Small intestine (tissue), 7 donors: Measurements from ENCODE around the gene SLC51A. TPM values are rescaled to one million over a fixed set of nuclear protein-coding genes. Genes with fewer than 3 reads are reported as not detected.
"Not testable (repeated sequence)": the region's sequence is repeated elsewhere in the genome, so short reads cannot be mapped to it uniquely, and the experiment has no call there.

Source experiments
- DNase-seq, 2 donors: peaks; one replicate each; pipeline versions ENCODE4 v3.0.0 to v3.0.0-alpha.2; 2013
- FAIRE-seq: peaks from 2 replicates; lab custom pipeline; 2012; peaks lifted over from hg19 to GRCh38; lab: Jason Lieb, UNC
- H3K27ac ChIP-seq, 3 donors: one replicate each; pipeline ENCODE4 v1.5.1; 2013; ENCODE audit warnings: low read length in 2 of 3, mild to moderate bottlenecking in 2 of 3, control low read depth in 1 of 3, inconsistent platforms in 1 of 3, low read depth in 1 of 3, moderate library complexity in 1 of 3
- H3K27me3 ChIP-seq, 3 donors: one replicate each; pipeline ENCODE4 v1.6.1; 2013; ENCODE audit warnings: low read length in 3 of 3, inconsistent platforms in 1 of 3; ENCODE audit not compliant: control insufficient read depth in 3 of 3, insufficient read depth in 3 of 3
- H3K36me3 ChIP-seq, 3 donors: one replicate each; pipeline ENCODE4 v1.6.1; 2013; ENCODE audit warnings: low read length in 3 of 3, inconsistent platforms in 1 of 3, low read depth in 1 of 3, mild to moderate bottlenecking in 1 of 3, moderate library complexity in 1 of 3; ENCODE audit not compliant: control insufficient read depth in 3 of 3, insufficient read depth in 2 of 3
- H3K4me1 ChIP-seq, 3 donors: one replicate each; pipeline ENCODE4 v1.6.1; 2013; ENCODE audit warnings: low read length in 2 of 3, inconsistent platforms in 1 of 3, low read depth in 1 of 3, mild to moderate bottlenecking in 1 of 3, moderate library complexity in 1 of 3; ENCODE audit not compliant: control insufficient read depth in 3 of 3, insufficient read depth in 2 of 3
- H3K4me3 ChIP-seq, 3 donors: one replicate each; pipeline ENCODE4 v1.5.1; 2013; ENCODE audit warnings: low read length in 3 of 3, control low read depth in 1 of 3, inconsistent platforms in 1 of 3, low read depth in 1 of 3, mild to moderate bottlenecking in 1 of 3, moderate library complexity in 1 of 3
- H3K9me3 ChIP-seq, 2 donors: one replicate each; pipeline ENCODE4 v1.6.1; 2013; ENCODE audit warnings: low read depth in 1 of 2, low read length in 1 of 2; ENCODE audit not compliant: control insufficient read depth in 2 of 2, insufficient read depth in 1 of 2
- WGBS, 3 donors: extraction: QIAGEN DNeasy Blood & Tissue Kit; methylation state at CpG; one replicate each; pipeline ENCODE4 v1.1.7; 2013; 5-methylcytosine and 5-hydroxymethylcytosine counted together
- polyA plus RNA-seq, 4 donors: library from polyadenylated mRNA; stranded (reverse) in 3 of 4; unstranded in 1 of 4; fragments of 200-250 nt in 3 of 4; fragments of 120-200 nt in 1 of 4; gene quantifications; one replicate each; pipeline versions ENCODE4 v1.2.1 to v1.2.3, GENCODE V29; 2013
- donor health status: healthy with polysubstance abuse.
- donor health status: control.
- donor health status: control.
- donor health status: Bipolar disorder and iron deficiency.
- donor health status: healthy.

The SLC51A gene
- polyA plus RNA-seq, 4 donors: 25.0 to 143 (median 72.4) TPM

DNA sequence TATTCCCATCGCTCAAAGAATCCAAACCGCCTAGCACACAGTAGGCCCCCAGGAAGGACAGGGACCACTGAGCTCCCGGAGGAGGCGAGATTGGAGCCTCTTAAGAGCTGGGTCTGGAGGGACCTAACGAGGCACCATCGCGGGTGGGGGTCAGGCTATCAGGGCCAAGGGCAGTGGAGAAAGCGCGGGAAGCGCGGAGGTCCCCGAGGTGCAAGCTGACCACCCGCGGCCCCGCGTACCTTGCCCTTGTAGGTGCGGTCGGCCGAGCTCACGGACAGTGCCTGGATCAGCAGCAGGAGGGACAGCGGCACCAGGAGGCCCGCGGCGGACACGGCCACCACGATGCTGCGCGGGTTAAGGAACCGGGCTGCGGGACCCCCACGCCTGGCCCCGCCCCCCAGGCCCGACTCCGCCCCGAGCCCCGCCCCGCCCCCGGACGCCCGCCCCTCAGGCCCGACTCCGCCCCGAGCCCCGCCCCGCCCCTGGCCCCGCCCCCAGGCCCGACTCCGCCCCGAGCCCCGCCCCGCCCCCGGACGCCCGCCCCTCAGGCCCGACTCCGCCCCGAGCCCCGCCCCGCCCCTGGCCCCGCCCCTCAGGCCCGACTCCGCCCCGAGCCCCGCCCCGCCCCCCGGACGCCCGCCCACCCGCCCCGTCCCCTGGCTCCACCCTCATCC, 9.0 kb upstream of the SLC51A start:
- Histone ChIP-seq H3K4me1 (peaks cover 0 to 4% (median 0%) of the 10 kb centered on the region in 3 donors), H3K27ac (no peak overlapping the region), H3K36me3 (no peaks in the 10 kb centered on the region), H3K9me3 (peaks cover 0 to 6% of the 10 kb centered on the region in 2 donors), H3K4me3 (peak overlapping the region in 2 of 3 donors; percentile 26 to 33), H3K27me3 (peaks cover 0 to 10% (median 0%) of the 10 kb centered on the region in 3 donors)
- 10 to 30% (median 18%) methylated on average over 21 to 61 of the region's 70 CpGs for WGBS, 3 donors
- FAIRE-seq (no peak), DNase-seq (peak in 1 of 2 donors; percentile 35)

DNA sequence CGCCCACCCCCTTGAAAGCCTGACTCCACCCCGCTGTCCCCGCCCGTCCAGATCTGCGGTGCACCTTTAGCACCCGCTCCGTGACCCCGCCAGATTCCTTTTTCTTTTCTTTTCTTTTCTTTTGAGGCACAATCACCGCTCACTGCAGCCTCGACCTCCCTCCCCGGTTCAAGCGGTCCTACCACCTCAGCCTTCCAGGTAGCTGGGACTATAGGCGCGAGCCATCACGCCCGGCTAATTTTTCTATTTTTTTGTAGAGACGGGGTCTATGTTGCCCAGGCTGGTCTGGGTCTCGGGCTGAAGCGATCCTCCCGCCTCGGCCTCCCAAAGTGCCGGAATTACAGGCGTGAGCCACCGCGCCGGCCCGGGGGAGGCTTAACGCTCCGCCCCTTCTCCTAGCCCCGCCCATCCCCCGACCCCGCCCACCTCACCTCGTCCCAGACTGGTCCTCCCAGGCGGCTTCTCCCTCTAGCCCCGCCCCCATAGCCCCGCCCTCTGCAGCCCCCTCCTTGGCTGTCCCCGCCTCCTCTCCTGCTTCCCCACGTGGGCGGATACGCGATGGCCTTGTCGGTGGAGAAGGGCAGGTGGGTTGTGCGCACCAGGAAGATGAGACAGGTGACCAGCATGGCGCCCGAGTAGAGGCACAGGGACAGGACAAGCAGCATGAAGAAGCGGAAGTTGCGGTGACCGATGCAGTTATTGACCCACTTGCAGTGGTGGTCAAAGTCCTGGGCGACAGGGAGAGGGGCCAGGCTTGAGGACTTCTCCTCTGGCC, 8.3 kb upstream of the SLC51A start:
- DNase-seq (peak; percentile 64 to 67), FAIRE-seq (no peak)
- H3K36me3 ChIP-seq: no peaks in the 10 kb centered on the region
- peaks cover 0 to 4% (median 0%) of the 10 kb centered on the region in 3 donors for H3K4me1 ChIP-seq
- 31 to 39% (median 33%) methylated on average over 46 to 49 of the region's 49 CpGs for WGBS, 3 donors
- peaks cover 0 to 7% (median 0%) of the 10 kb centered on the region in 3 donors for H3K27me3 ChIP-seq
- peaks cover 0 to 6% of the 10 kb centered on the region in 2 donors for H3K9me3 ChIP-seq
- H3K4me3 ChIP-seq: peak overlapping the region in 2 of 3 donors; percentile 33 to 36
- H3K27ac ChIP-seq: no peak overlapping the region

DNA sequence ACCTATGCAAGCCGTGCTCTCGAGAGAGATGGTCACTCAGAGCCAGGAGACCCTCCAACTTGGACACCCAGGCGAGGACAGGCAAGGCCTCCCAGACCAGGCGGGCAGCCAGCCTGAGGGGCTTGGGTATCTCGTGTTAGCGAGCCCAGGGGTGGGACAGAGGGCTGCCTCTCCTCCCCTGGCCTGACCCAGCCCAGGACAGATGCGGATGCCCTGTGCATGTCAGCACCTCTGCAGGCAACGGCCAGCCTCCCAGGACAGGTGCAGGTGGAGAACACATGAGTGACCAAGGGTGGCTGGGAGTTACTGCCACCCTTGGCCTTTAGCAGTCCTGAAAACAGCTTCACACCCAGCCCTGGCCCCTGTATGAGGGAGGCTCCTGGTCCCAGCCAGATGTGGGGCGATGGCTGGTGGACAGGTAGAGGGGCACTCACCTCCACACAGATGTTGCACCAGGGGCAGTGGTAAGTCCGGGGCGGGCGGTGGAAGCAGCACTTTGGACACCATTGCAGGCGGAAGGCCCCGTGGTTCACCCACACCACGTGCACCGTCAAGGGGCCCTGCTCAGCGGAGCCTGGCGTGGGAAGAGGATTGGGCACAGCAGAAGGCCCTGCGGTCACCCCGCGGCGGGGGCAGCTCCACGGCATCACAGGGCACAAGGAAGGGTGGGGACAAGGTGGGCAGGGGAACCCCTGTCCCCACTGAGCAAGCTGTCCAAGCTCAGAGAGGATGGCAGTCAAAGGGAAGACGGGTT, 7.2 kb upstream of the SLC51A start:
- Histone ChIP-seq H3K9me3 (peaks cover 0 to 6% of the 10 kb centered on the region in 2 donors), H3K27me3 (peaks cover 0 to 7% (median 0%) of the 10 kb centered on the region in 3 donors), H3K27ac (no peak overlapping the region), H3K4me3 (no peak overlapping the region), H3K4me1 (peaks cover 0 to 12% (median 0%) of the 10 kb centered on the region in 3 donors), H3K36me3 (no peaks in the 10 kb centered on the region)
- no peak for FAIRE-seq
- 91 to 93% (median 92%) methylated on average over 23 to 24 of the region's 24 CpGs for WGBS, 3 donors
- DNase-seq: no peak

DNA sequence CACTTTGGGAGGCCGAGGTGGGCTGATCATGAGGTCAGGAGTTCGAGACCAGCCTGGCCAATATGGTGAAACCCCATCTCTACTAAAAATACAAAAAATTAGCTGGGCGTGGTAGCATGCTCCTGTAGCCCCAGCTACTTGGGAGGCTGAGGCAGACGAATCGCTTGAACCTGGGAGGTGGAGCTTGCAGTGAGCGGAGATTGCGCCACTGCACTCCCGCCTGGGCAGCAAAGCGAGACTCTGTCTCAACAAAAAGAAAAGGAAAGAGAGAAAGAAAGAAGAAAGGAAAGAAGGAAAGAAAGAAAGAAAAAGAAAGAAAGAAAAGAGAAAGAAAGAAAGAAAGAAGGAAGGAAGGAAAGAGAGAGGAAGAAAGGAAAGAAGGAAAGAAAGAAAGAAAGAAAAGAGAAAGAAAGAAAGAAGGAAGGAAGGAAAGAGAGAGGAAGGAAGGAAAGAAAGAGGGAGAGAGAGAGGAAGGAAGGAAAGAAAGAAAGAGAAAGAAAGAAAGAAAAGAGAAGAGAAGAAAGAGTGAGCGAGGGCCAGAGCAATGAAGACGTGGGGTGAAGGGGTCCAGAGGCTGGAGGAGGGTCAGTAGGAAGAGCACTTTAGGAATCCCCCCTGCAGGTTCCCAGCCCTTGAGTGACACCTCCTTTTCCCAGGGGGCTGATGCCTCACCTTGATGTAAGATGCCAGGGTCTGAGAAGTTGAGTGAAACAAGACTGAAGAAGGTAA, 6.2 kb upstream of the SLC51A start:
- H3K27me3 ChIP-seq, H3K27ac ChIP-seq: not testable (repeated sequence)

DNA sequence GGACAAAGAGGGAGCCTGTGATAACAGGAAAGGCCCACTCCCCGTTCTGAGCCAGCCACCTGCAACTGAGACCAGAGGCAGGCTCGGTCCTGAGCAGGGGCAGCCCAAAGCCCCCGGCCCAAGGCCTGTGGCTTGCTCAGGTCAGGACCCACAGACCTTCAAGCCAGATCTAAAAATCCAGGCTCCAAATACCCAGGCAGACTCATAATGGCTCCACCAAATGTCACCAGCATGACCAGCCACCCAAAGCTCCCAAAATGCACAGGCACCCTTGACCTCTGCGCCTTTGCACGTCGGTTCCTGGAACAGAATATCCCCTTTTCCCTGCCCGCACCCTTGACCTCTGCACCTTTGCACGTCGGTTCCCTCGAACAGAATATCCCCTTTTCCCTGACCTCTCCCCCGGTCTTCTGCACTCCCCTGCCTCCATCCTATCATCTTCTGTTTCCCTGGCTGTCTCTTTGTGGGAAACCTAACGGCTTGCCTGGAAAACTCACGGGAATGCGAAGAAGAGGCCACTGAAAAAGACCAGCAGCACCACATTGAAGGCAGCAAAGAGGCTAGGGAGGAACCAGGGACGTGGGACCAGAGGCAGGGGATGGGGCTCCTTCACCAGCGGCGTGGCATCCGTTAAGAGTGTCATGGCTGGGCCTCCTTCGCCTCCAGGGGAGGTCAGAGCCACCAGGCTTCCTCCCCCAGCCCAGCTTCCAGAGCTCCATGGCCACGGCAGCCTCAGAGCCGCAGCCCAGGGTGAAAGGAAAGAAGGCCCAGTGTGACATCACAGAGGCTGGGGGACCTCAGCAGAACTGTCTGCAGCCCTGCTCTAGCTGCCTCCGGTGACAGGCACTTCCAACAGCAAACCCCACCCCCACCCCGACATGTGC, 5.4 kb upstream of the SLC51A start, which contains the start of gene ZDHHC19:
TSS of gene ZDHHC19 (minus strand) at position 728 of the 884 bp plus-strand sequence. CDS start at position 643, 85 bp downstream.
- Histone ChIP-seq H3K4me3 (no peak within 1 kb of the TSS), H3K36me3 (no peaks in the 10 kb centered on the region), H3K27ac (no peak within 1 kb of the TSS), H3K27me3 (peaks cover 0 to 3% (median 0%) of the 10 kb centered on the region in 3 donors), H3K9me3 (no peaks in the 10 kb centered on the region), H3K4me1 (peaks cover 2 to 28% (median 10%) of the 10 kb centered on the region in 3 donors)
- FAIRE-seq (no peak), DNase-seq (no peak)
- whole genome bisulfite sequencing, 3 donors: 69 to 74% (median 69%) methylated on average over 23 of the region's 23 CpGs

More for the DNA sequence above, 6.2 kb upstream of the SLC51A start:
- H3K9me3 ChIP-seq, DNase-seq, H3K36me3 ChIP-seq, H3K4me3 ChIP-seq, FAIRE-seq: not testable (repeated sequence)
- WGBS, 3 donors: 89 to 94% (median 92%) methylated on average over 11 of the region's 11 CpGs
- peaks cover 2 to 20% (median 6%) of the 10 kb centered on the region in 3 donors for H3K4me1 ChIP-seq

DNA sequence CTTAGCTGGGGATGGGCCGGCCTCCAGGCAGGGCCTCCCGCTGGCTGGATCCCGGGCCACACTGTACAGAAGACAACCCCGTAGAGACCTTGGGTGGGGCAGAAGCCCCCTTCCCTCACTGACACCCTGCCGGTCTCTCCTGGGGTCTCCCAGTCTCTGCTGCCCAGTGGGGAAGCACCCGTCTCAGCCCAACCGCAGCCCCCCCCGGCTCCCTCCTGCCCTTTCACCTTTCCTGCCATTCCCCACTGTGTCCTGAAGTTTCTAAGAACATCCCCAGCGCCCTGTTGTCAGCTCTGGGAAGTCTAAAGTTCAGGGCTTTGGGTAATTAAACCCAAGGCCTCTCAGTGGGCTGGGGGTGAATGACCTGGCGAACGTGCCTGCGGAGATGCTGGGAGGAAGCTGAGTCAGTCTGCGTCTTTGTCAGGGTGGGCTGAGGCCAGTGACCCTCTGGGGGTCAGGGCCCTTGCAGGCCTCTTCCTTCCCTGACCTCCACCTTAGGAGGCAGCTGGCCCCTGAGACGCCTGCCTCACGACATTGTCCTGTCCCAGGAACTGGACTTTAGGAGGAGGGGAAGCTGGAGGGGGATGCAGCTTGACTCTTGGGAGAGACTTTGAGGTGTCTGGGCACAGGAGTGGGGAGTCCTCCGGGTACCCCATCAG, 1.4 kb upstream of the SLC51A start:
- Histone ChIP-seq H3K9me3 (no peaks in the 10 kb centered on the region), H3K27me3 (no peaks in the 10 kb centered on the region), H3K36me3 (no peaks in the 10 kb centered on the region), H3K4me1 (peaks cover 2 to 50% (median 13%) of the 10 kb centered on the region in 3 donors), H3K27ac (peak overlapping the region; percentile 45 to 87 (median 79)), H3K4me3 (no peak overlapping the region)
- WGBS, 3 donors: 41 to 65% (median 50%) methylated on average over 15 to 16 of the region's 16 CpGs
- peak; percentile 92 to 93 for DNase-seq
- no peak for FAIRE-seq
